ENCODE data around the gene TCERG1L. TPM values are rescaled to one million over a fixed set of nuclear protein-coding genes. Genes with fewer than 3 reads are reported as not detected.

TCERG1L gene
- total RNA-seq, 4 donors from 2014 or later = 0.41 TPM; not detected in 3

DNA sequence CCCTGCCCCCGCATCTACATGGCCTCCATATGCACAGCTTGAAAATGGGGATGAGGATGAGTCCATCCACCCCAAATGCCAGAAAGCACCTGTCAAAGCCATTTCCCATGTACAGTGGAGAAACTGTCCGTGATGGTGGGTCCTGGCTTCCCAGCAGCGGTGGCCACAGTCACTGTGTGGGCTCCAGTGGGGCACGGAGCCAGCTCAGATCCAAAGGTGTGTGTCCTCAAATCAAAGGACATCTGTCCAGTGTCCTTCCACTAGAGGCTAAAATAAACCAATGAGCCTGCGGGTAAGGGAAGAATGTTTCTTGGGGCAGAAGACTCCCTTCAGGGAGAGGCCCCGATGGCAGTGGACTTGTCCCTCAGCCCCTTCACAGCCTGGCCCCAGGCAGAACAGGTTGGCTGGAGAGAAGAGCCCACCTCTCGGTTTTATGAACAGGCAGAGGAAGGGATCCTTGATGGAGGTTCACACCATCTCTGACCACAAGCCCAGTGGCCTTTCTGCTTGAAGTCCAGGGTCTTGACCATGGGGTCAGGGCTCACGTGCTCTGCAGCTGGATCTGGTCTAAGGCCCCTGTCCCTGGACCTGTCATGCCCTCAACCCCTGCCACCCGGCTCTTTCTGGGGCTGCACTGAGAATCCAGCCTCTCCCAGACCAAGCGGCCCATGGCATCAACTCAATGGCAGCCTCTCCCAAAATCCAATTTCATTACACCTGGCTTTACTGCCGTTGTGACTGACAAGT, 106.9 kb downstream of the TCERG1L start:
- Histone ChIP-seq H3K27ac (no peak overlapping the region), H3K4me3 (no peak overlapping the region), H3K27me3 (no peaks in the 10 kb centered on the region), H3K4me1 (no peaks in the 10 kb centered on the region), H3K36me3 (no peaks in the 10 kb centered on the region), H3K9me3 (no peaks in the 10 kb centered on the region)
- TF ChIP-seq, protein P1, sequence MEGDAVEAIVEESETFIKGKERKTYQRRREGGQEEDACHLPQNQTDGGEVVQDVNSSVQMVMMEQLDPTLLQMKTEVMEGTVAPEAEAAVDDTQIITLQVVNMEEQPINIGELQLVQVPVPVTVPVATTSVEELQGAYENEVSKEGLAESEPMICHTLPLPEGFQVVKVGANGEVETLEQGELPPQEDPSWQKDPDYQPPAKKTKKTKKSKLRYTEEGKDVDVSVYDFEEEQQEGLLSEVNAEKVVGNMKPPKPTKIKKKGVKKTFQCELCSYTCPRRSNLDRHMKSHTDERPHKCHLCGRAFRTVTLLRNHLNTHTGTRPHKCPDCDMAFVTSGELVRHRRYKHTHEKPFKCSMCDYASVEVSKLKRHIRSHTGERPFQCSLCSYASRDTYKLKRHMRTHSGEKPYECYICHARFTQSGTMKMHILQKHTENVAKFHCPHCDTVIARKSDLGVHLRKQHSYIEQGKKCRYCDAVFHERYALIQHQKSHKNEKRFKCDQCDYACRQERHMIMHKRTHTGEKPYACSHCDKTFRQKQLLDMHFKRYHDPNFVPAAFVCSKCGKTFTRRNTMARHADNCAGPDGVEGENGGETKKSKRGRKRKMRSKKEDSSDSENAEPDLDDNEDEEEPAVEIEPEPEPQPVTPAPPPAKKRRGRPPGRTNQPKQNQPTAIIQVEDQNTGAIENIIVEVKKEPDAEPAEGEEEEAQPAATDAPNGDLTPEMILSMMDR (IDR thresholded peaks at IDR 0.05) = no peak
- TF ChIP-seq POLR2A (IDR thresholded peaks at IDR 0.05) = no peak
- no peak for DNase-seq
- intact Hi-C loops (cut with DNase I; ENCODE audit: low total_unique reads) = no loop called here

DNA sequence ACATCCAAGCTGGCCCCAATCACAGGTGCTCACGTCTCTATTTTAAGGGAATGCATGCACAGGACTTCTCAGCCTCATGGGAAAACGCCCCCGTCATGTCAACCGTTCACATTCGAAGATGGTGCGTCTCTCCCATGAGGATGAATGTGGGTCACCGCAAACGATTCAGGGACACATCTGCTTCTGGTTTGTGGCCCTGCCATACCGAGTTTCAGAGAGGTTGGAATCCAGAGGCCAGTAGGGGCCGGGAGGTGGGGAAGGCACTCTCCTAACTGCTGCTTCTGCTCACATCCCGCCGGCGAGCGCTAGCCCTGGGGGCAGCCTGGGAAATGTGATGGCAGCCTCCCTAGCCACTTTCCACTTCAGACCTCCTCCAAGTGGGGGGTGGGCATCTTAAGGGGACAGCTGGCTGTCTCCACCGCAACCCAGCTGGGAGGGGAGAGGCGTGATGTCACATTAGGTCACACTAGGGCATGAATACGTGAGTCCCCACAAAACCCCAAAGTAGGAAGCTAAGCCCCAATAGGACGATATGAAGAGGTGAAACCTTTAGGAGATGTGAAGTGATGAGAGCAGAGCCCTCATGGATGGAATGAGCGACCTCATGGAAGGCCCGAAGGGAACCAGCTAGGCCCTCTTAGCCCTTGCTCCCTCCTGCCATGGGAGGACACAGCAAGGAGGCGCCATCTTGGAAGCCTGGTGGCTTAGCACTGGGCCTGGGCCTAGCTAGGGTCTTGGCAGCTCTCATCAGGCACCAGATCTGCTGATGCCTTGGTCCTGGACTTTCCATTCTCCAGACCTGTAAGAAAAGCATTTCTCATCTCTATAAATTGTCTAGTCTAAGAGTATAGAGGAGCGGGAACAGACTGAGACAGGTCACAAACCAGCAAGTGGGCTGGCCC, 107.8 kb downstream of the TCERG1L start:
- H3K4me3 ChIP-seq = no peak overlapping the region
- H3K9me3 ChIP-seq = no peaks in the 10 kb centered on the region
- no peaks in the 10 kb centered on the region for H3K27me3 ChIP-seq
- no peaks in the 10 kb centered on the region for H3K4me1 ChIP-seq
- intact Hi-C loops (cut with DNase I; ENCODE audit: low total_unique reads) = no loop called here
- H3K27ac ChIP-seq = no peak overlapping the region
- no peaks in the 10 kb centered on the region for H3K36me3 ChIP-seq
- TF ChIP-seq POLR2A (IDR thresholded peaks at IDR 0.05) = no peak
- TF ChIP-seq, protein P1 (IDR thresholded peaks at IDR 0.05) = no peak
- peak in 1 of 2 donors; percentile 3 for DNase-seq

DNA sequence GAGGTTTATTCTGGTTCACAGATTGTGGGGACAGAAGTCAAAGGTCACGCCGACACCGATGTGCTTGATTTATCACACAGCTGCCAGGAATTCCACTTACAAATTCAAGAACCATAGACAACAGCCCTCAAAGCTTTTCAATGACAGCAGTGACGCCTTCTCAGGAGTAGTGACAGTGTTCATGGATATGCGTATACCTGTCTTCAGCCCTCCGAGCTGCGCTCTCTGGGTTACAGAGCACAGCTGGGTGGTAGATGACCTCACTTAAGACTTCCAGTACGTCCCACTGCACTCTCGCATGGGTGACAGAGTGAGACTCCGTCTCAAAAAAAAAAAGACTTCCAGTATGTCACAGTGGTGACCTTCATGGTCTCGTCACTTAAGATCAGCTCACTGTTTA, 108.5 kb downstream of the TCERG1L start:
- Histone ChIP-seq H3K4me3 (no peak overlapping the region), H3K9me3 (no peaks in the 10 kb centered on the region), H3K27me3 (no peaks in the 10 kb centered on the region), H3K4me1 (no peaks in the 10 kb centered on the region), H3K27ac (no peak overlapping the region), H3K36me3 (no peaks in the 10 kb centered on the region)
- TF ChIP-seq, protein P1 (IDR thresholded peaks at IDR 0.05) = no peak
- DNase-seq = peak in 1 of 2 donors; percentile 0
- intact Hi-C loops (cut with DNase I; ENCODE audit: low total_unique reads) = no loop called here

DNA sequence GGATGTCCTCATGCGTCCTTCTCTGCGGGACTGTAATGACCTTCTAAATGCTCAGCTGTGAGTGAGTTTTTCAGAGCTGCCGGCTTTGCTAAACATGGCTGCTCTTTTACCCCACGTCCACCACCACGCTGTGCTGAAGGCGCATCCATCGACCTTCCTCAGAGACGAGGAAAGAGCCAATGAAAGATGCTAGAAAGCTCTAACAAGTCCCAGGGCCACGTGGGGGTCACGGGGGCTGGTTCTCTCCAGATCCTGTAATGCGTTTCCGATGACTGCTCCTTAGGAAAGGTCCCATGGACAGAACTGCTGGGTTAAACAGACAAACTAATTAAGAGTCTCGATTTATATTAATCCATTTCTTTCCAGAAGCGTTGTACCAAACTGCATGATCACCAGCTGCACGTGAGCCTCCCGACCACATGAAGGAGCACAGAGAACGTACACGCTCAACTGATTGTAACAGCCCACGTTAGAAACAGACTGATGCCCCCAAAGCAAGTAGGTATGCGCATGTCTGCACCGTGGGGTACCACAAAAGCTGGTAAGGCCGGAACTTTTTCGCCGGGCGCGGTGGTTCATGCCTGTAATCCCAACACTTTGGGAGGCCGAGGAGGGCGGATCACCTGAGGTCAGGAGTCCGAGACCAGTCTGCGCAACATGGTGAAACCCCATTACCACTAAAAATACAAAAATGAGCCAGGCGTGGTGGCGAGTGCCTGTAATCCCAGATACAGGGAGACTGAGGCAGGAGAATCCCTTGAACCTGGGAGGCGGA, 109.6 kb downstream of the TCERG1L start:
- intact Hi-C loops (cut with DNase I; ENCODE audit: low total_unique reads) = no loop called here

More for the DNA sequence above, 109.6 kb downstream of the TCERG1L start:
- no peak overlapping the region for H3K27ac ChIP-seq
- no peaks in the 10 kb centered on the region for H3K4me1 ChIP-seq
- no peaks in the 10 kb centered on the region for H3K27me3 ChIP-seq
- H3K9me3 ChIP-seq = no peaks in the 10 kb centered on the region
- peak in 1 of 2 donors; percentile 5 for DNase-seq
- no peaks in the 10 kb centered on the region for H3K36me3 ChIP-seq
- no peak overlapping the region for H3K4me3 ChIP-seq
- TF ChIP-seq, protein P1 (IDR thresholded peaks at IDR 0.05) = no peak
- no peak for TF ChIP-seq POLR2A (IDR thresholded peaks at IDR 0.05)
